Posterior vena cava (tissue), 2 donors: ENCODE results near the gene VPS37B. TPM values are rescaled to one million over a fixed set of nuclear protein-coding genes. Genes with fewer than 3 reads are reported as not detected.

Source experiments
- DNase-seq: peaks from one replicate; pipeline ENCODE4 v3.0.0-alpha.2; 2020; ENCODE audit warnings: low spot score
- intact Hi-C, 2 donors: fragments of 100-400 bp; cut with DNase I; formaldehyde crosslinking; loops; one replicate each; pipeline versions ENCODE4 v1.14.1 to v1.14.2; 2022 to 2023
- total RNA-seq, 2 donors: library from RNA; stranded (reverse); fragmentation: NEBNext Ultra II Directional; extraction: Animal tissue kit (Norgen Biotek cat#: 25700); gene quantifications; one replicate each; pipeline ENCODE4 v1.2.1, GENCODE V29; 2021
- donor health status: DM: yes; HTN: yes; CAD: no.
- donor health status: DM: yes; HTN: yes; CAD: no.

The VPS37B gene
- total RNA-seq, 2 donors from 2014 or later = 18.3 to 22.3 TPM

DNA sequence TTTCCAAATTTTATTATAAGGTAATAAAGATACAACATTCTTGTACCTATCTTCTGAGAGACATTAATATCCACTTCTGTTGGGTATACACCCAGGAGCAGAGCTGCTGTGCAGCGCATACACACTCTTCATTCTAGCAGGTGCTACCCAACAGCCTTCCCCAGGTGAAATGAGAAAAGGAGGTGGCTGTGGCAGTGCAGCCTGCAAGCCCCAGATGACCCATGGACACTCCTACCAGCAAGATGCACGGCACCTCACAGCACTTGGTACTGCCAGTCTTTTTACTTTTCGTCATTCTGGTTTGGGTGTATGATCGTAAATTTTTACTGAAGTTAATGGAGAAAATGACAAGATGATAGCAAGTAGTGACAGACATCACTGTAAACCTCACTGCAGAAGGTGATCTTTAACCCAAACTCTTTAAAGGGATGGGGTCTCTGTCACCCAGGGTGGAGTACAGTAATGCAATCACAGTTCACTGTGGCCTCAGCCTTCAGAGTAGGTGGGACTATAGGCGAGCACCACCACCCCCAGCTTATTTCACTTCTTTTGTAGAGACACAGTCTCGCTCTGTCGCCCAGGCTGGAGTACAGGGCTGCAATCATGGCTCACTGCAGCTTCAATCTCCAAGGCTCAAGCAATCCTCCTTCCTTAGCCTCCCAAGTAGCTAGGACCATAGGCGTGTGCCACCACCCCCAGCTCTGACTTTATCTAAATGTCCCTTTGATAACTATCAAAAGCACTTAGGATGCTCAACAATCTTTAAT is 26.5 kb downstream of the VPS37B start:
- peak; percentile 67 for DNase-seq
- intact Hi-C loops = no loop called here

DNA sequence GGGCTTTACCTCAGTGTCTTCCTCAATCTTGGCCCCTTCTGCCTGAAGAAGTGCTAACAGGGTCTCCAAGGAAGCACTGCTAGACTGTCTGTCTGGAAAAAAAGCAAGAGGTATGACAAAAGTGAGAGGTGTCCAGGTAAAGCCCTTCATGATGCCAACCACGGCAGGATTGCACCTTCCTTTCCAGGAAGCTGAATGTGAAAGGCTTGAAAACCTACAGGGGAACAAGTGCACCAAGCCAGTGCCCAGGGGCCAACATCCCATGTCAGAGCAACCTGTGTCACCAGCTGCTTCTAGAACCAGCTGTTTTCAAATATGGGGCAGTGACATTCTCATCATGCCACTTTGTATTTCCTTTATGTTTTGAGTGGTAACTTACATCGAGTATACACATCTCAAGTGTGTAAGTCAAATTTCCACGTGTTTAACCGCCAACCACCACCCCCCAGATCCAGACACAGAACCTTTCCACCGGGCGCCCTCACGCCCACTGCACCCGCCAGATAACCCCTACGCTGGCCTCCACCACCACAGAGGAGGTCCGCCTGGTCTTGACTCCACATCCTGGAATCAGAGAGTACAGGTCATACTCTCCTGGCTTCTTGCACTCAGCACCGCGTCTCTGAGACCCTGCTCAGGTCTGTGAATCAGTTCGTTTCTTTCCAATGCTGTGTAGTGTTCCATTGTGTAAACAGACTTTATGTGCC is 27.3 kb downstream of the VPS37B start:
- DNase-seq = peak; percentile 73
- intact Hi-C loops = no loop called here

GRCh38 chr12:122867691-122868461 is 28.0 kb downstream of the VPS37B start:
- intact Hi-C loops = no loop called here
- DNase-seq = peak; percentile 81

DNA sequence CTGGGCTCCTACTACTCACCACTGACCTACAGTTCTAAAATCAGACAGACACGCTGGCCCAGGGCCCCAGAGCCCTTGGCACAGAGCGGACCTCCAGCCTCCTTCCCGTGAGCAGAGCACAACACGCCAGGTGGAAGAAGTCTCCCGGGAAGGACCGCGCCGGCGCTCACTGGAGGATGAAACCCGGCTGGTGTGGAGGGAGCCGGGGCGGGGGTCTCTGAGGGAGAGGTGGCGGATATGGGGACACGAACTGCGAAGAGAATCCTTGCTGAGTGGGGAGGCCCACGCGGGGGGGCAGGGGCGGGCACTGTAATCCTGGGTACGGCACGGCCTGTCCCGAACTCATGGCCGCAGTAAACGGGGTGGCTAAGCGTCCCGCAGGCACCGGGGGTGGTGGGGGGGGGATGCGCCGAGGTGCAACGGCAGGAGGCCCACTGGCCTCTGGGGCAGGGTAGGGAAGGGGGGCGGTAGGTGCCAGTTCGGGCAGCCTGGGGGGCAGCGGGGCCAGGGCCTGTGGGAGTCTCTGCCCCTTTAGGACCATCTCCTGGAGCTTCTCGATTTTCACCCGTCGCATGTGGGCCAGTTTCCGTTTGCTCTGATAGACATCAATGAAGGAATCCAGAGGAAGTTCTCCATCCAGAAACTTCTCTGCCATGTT is 28.8 kb downstream of the VPS37B start:
- peak; percentile 78 for DNase-seq
- intact Hi-C loops = no loop called here

- intact Hi-C loops = no loop called here
- DNase-seq = peak; percentile 49
Observed at GRCh38 chr12:122866379-122866778, 29.5 kb downstream of the VPS37B start.

DNA sequence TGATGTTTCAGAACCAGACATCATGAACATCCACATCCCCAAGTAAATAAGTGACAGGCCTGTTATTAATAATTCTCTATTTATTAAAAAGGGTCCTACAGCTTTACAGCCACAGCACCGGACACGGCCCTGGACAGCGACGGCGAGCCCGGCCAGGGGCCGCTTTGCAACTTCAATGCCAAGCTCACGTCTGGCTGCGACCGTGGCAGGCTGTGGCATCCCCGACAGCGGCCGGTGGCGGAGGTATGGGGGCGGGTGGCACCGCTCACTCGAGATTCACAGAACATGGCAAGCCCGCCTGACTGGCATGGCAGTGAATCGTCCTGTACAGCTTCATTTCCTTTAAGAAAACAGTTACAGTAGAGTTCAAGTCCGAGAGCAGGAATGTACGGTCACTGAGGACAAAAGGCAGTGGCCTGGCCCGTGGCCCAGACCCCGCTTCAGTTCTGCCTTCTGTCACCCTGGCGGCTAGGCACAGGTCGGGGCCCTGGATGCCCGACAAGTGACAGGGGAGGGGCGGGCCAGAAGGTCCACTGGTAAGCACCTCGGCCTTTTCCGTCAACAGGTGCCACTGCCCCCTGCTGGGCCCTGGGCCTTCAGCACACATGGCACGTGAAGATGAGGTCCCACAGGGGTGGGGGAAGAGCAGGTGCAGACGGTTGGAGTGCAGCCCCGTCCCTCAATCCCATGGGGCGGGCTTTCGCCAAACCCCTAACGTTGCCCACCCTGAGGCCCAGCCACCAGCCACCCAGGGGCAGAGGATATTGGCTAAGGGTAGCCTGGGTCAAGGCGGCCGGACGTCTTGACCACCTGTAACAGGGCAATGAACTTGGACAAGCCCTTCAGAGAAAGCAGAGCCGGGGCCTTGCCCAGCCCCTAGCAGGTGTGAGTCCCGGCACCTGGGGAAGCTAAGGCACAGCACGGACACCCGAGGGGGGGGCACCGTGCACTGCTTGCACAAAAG is 30.4 kb downstream of the VPS37B start:
- DNase-seq = peak; percentile 78
- intact Hi-C loops = no loop called here

- intact Hi-C loops = loop anchor here in 1 of 2 donors (5.0 kb wide), 1 partner anchor 372 kb away; no protein-coding TSS in a partner anchor
Observed at GRCh38 chr12:122864894-122865253, 31.1 kb downstream of the VPS37B start.

DNA sequence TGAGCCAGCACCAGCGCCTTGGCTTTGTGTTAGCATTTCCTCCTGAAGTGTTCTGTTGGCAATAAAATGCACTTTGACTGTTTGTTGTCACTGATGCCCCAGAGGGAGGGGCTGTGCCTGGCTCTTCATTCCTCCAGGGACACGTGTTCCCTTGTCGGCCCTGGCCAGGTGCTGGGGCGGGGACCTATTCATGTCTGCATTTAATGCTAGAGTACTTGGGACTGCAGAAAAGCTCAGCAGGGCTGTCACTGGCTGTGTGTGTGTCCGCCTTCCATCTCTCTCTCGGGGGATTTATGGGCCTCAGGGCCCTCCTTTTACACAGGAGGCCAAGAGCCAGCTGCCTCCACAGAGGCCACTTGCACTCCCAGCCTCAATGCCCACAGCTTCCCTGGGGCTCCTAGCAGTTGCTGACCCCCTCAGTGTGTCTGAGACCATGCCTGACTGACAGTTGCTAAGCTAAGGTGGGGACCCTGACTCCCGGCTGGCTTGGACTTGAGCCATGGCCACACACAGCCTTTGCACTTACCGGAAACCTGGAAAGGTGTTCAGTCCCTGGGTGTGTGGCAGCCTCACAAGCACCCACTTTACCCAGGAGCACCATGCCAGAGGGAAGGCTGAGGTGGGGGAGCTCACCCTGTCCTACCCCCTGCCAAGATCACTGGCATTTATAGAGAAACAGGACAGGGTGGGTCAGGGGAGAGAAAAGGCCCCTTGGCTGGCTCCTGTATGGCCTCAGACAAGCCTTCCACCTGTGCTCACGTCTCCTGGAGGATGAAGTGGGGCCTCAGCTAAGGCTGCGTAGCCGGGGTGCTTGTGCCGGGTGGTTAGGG is 32.8 kb downstream of the VPS37B start:
- intact Hi-C loops = loop anchor here in 1 of 2 donors (5.0 kb wide), 1 partner anchor 374 kb away; no protein-coding TSS in a partner anchor

More at GRCh38 chr12:122864894-122865253, 31.1 kb downstream of the VPS37B start:
- DNase-seq = no peak

DNA sequence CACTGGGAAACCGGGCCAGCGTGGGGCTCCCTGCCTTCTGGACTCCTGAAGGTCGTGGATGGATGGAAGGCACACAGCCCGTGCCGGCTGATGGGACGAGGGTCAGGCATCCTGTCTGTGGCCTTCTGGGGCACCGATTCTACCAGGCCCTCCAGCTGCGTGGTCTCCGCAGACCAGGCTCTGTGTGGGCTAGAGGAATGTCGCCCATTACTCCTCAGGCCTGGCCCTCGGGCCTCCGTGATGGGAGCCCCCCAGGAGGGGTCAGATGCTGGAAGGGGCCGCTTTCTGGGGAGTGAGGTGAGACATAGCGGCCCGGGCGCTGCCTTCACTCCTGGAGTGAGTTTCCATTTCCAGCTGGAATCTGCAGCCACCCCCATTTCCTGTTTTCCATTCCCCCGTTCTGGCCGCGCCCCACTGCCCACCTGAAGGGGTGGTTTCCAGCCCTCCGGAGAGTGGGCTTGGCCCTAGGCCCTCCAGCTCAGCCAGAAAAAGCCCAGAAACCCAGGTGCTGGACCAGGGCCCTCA is 33.8 kb downstream of the VPS37B start:
- peak; percentile 76 for DNase-seq
- intact Hi-C loops = loop anchor here in 1 of 2 donors (5.0 kb wide), 1 partner anchor 375 kb away; no protein-coding TSS in a partner anchor

More for the DNA sequence above, 32.8 kb downstream of the VPS37B start:
- DNase-seq = peak; percentile 72

GRCh38 chr12:122861587-122861970 is 34.3 kb downstream of the VPS37B start:
- DNase-seq = peak; percentile 78
- intact Hi-C loops = loop anchor here (2.0 to 5.0 kb wide), 2 partner anchors 19 to 376 kb away; no protein-coding TSS in a partner anchor

DNA sequence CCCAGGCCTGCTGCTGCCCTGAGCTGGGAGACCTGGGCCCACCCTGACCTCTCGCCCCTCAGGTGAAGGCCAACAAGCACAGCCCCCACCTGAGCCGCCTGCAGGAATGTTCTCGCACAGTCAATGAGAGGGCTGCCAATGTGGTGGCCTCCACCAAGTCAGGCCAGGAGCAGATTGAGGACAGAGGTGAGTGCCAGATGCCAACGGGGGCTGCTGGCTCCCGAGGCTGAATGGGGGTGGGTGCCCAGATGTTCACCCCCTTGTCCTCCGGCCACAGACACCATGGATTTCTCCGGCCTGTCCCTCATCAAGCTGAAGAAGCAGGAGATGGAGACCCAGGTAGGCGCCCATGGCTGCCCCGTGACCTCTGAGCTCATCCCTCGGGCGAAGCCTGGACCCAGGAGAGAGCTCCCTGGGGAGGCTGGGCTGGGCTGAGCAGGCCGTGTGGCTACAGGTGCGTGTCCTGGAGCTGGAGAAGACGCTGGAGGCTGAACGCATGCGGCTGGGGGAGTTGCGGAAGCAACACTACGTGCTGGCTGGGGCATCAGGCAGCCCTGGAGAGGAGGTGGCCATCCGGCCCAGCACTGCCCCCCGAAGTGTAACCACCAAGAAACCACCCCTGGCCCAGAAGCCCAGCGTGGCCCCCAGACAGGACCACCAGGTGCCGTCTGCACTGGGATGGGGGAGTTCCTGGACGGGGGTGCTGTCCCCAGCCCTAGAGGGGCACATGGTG is 34.9 kb downstream of the VPS37B start:
- DNase-seq = peak; percentile 73
- intact Hi-C loops = loop anchor here (2.0 to 5.0 kb wide), 2 partner anchors 20 to 376 kb away; no protein-coding TSS in a partner anchor

DNA sequence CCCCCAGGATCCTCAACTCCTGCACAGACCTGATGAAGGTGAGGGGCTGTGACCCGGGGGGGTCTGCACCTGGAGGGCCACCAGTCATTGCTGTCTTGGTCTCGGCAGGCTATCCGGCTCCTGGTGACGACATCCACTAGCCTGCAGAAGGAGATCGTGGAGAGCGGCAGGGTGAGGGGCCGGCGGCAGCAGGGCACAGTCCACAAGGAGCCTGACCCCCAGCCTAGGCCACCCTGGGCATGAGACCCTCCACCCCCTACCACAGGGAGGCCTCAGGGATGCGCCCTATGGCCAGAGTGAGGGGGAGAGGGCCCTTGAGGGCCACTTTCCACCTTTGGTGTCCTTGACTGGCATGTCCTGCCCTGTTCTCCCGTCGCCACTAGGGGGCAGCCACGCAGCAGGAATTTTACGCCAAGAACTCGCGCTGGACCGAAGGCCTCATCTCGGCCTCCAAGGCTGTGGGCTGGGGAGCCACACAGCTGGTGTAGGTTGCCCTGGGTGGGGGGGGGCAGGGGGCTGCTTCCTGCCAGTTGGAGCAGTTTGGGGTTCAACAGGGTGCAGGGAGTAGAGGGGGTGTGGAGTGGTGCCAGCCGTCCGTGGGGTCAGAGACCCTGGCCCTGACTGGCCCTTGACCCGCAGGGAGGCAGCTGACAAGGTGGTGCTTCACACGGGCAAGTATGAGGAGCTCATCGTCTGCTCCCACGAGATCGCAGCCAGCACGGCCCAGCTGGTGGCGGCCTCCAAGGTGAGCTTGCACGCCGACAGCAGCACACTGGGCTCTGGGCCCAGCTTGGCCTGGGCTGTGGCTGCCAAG is 35.7 kb downstream of the VPS37B start:
- peak; percentile 96 for DNase-seq
- intact Hi-C loops = loop anchor here (2.0 to 5.0 kb wide), 2 partner anchors 21 to 377 kb away; no protein-coding TSS in a partner anchor

- intact Hi-C loops = loop anchor here (2.0 to 10.0 kb wide), 6 partner anchors 21 to 378 kb away; partner anchors contain the start of genes MPHOSPH9 (in 1 of the 2) and MTRFR (in 1 of the 2)
- no peak for DNase-seq
Observed at GRCh38 chr12:122859303-122860039, 36.5 kb downstream of the VPS37B start.

DNA sequence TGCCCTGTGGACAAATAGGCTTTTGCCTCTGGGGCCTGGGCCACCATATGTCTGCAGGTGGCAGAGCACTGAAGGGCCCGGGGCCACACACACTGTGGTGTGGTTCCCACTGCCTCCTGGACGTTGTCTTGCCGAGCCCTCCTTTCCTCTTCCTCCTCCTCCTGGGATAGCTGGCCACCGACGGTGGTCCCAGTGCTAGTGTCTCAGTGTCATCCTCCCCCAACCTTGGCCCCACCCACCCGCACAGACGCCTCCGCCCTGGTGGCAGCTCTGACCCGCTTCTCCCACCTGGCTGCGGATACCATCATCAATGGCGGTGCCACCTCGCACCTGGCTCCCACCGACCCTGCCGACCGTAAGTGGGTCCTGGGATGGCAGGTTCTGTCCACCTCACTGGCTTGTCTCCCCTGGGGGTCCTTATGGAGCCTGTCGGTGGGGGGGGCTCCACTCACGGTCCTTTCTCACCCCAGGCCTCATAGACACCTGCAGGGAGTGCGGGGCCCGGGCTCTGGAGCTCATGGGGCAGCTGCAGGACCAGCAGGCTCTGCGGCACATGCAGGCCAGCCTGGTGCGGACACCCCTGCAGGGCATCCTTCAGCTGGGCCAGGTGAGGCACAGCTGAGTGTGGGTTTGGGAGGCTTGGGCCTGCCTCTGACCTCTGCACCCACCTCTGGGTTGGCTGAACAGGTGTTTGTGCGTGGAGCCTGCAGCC is 37.2 kb downstream of the VPS37B start:
- intact Hi-C loops = loop anchor here (2.0 to 10.0 kb wide), 4 partner anchors 64 to 376 kb away; partner anchors contain the start of genes MPHOSPH9 (in 1 of the 2) and MTRFR (in 1 of the 2)
- no peak for DNase-seq
